Right atrium auricular region (tissue), 2 donors: ENCODE results near the gene UXT. TPM values are rescaled to one million over a fixed set of nuclear protein-coding genes. Genes with fewer than 3 reads are reported as not detected.
A peak's percentile ranks its signal among the peaks of the same experiment; 100 is the strongest.

Experiments used
- DNase-seq: peaks from one replicate; pipeline ENCODE4 v3.0.0-alpha.2; 2019; ENCODE audit warnings: low spot score
- H3K27ac ChIP-seq, 2 donors: fragments of 200-600 bp; sonication (generic); 1 replicate in 1 of 2; 2 replicates in 1 of 2; pipeline ENCODE4 v1.5.1; 2016 to 2019
- H3K27me3 ChIP-seq, 2 donors: fragments of 200-600 bp; sonication (generic); one replicate each; pipeline versions ENCODE4 v1.5.1 to v1.6.0; 2017 to 2019
- H3K36me3 ChIP-seq: fragments of 200-600 bp; sonication (generic); one replicate; pipeline ENCODE4 v1.5.1; 2016
- H3K4me1 ChIP-seq, 2 donors: fragments of 200-600 bp; sonication (generic); one replicate each; pipeline versions ENCODE4 v1.5.1 to v1.6.0; 2017 to 2019
- H3K4me3 ChIP-seq, 2 donors: fragments of 200-600 bp; sonication (generic); 1 replicate in 1 of 2; 2 replicates in 1 of 2; pipeline ENCODE4 v1.5.1; 2017 to 2019; ENCODE audit warnings: mild to moderate bottlenecking in 1 of 2, moderate library complexity in 1 of 2
- H3K9me3 ChIP-seq, 2 donors: fragments of 200-600 bp; sonication (generic); one replicate each; pipeline ENCODE4 v1.5.1; 2019
- CTCF ChIP-seq, 2 donors: fragments of 200-600 bp; sonication (generic); IDR thresholded peaks; one replicate each; pipeline ENCODE4 v1.5.1; 2019; ENCODE audit warnings: antibody characterized with exemption in 2 of 2
- total RNA-seq, 2 donors: library from RNA; depleted of rRNA; stranded (reverse); fragments of >200 nt; gene quantifications; one replicate each; pipeline ENCODE4 v1.1.0, GENCODE V29; 2016

The UXT gene
- total RNA-seq, 2 donors from 2014 or later = 108 to 158 TPM

DNA sequence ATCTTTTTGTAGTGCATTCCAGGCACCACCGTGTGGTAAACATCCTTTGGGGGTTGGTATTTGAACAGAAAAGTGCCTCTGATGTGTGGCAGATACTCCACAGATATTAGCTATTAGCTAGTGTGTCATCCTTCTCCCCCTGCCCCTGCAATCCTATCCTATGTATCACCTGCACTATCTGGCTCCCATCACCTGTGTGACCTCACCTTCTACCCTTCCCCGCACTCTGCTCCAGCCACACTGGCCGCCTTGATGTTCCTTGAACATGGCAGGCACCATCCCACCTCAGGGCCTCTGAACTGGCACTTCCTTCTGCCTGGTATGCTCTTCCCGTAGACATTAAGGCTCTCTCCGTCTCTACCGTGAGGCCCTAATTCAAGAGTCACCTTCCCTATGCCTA lies 12.3 kb downstream of the UXT start:
- Histone ChIP-seq H3K4me3 (no peak overlapping the region), H3K36me3 (no peaks in the 10 kb centered on the region), H3K4me1 (peaks cover 0 to 7% of the 10 kb centered on the region in 2 donors), H3K27ac (no peak overlapping the region), H3K9me3 (no peaks in the 10 kb centered on the region), H3K27me3 (no peaks in the 10 kb centered on the region)
- DNase-seq = no peak
- TF ChIP-seq CTCF (IDR thresholded peaks at IDR 0.05) = no peak

- no peak for TF ChIP-seq CTCF (IDR thresholded peaks at IDR 0.05)
- no peaks in the 10 kb centered on the region for H3K36me3 ChIP-seq
- H3K4me3 ChIP-seq = no peak overlapping the region
- no peaks in the 10 kb centered on the region for H3K27me3 ChIP-seq
- peaks cover 0 to 4% of the 10 kb centered on the region in 2 donors for H3K9me3 ChIP-seq
- DNase-seq = no peak
- no peaks in the 10 kb centered on the region for H3K4me1 ChIP-seq
- no peak overlapping the region for H3K27ac ChIP-seq
Observed at GRCh38 chrX:47645530-47645929, 13.4 kb downstream of the UXT start.

DNA sequence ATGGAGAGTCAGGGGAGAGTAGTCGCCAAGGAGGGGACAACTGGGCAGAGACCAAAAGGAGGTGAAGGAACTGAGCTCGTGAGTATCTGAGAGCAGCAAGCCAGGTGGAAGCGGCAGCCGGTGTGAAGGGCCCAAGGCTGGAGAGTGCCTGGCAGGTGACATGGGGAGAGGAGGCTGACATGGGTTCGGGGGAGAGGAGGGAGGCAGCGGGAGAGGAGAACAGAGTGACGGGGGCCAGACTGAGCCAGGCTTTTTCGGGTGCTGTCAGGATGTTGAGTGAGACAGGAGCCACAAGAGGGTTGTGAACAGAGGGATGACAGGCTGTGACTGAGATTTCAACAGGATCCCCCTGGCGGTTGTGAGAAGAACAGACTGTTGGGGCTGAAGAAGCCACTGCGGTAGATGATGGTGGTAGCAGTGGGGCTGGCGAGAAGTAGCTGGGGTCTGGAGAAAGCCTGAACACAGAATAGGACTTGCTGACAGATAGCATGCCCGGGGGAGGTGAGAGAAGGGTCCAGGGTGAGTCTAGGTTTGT lies 14.4 kb downstream of the UXT start:
- Histone ChIP-seq H3K36me3 (no peaks in the 10 kb centered on the region), H3K4me1 (no peaks in the 10 kb centered on the region), H3K4me3 (no peak overlapping the region), H3K27ac (peak overlapping the region; percentile 7 to 28), H3K27me3 (no peaks in the 10 kb centered on the region), H3K9me3 (peaks cover 0 to 4% of the 10 kb centered on the region in 2 donors)
- peak; percentile 18 to 55 for TF ChIP-seq CTCF (IDR thresholded peaks at IDR 0.05)
- DNase-seq = no peak

DNA sequence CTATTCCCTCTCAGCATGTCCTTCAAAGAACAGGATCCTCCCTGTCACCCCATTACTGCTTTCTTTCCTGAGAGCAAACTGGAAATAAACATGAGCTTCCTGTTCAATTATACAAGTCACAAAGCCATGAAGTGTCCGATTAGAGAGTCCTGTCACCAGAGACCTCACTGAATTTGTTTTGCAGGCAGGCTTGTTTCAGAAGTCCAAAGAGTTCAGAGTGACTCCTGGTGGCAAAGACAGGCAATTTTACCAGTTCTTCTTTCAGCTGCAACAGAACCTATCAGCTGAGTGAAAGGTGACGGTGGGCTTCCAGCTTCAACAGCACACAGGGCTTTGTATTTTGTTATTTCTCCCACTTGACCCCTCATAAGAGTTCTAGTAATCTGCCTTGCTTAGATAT lies 15.1 kb downstream of the UXT start:
- Histone ChIP-seq H3K9me3 (peaks cover 0 to 9% of the 10 kb centered on the region in 2 donors), H3K36me3 (peaks cover 1% of the 10 kb centered on the region), H3K4me3 (no peak overlapping the region), H3K4me1 (no peaks in the 10 kb centered on the region), H3K27ac (peak overlapping the region in 1 of 2 donors; percentile 28), H3K27me3 (no peaks in the 10 kb centered on the region)
- no peak for DNase-seq
- TF ChIP-seq CTCF (IDR thresholded peaks at IDR 0.05) = peak in 1 of 2 donors; percentile 47

- no peaks in the 10 kb centered on the region for H3K4me1 ChIP-seq
- peaks cover 0 to 9% of the 10 kb centered on the region in 2 donors for H3K9me3 ChIP-seq
- H3K27me3 ChIP-seq = no peaks in the 10 kb centered on the region
- no peak for TF ChIP-seq CTCF (IDR thresholded peaks at IDR 0.05)
- no peak for DNase-seq
- no peak overlapping the region for H3K4me3 ChIP-seq
- H3K36me3 ChIP-seq = peaks cover 21% of the 10 kb centered on the region
- H3K27ac ChIP-seq = no peak overlapping the region
Observed at GRCh38 chrX:47638816-47639215, 20.2 kb downstream of the UXT start.
